ENCODE results near the gene KBTBD3. TPM values are rescaled to one million over a fixed set of nuclear protein-coding genes. Genes with fewer than 3 reads are reported as not detected.
A peak's percentile ranks its signal among the peaks of the same experiment; 100 is the strongest.

The KBTBD3 gene, protein sequence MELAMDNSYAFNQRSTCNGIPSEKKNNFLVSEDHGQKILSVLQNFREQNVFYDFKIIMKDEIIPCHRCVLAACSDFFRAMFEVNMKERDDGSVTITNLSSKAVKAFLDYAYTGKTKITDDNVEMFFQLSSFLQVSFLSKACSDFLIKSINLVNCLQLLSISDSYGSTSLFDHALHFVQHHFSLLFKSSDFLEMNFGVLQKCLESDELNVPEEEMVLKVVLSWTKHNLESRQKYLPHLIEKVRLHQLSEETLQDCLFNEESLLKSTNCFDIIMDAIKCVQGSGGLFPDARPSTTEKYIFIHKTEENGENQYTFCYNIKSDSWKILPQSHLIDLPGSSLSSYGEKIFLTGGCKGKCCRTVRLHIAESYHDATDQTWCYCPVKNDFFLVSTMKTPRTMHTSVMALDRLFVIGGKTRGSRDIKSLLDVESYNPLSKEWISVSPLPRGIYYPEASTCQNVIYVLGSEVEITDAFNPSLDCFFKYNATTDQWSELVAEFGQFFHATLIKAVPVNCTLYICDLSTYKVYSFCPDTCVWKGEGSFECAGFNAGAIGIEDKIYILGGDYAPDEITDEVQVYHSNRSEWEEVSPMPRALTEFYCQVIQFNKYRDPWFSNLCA
- total RNA-seq: 10 to 100 TPM in 1 of 2 experiments, 1 to 10 TPM in 1; 9.2 to 11.6 TPM

DNA sequence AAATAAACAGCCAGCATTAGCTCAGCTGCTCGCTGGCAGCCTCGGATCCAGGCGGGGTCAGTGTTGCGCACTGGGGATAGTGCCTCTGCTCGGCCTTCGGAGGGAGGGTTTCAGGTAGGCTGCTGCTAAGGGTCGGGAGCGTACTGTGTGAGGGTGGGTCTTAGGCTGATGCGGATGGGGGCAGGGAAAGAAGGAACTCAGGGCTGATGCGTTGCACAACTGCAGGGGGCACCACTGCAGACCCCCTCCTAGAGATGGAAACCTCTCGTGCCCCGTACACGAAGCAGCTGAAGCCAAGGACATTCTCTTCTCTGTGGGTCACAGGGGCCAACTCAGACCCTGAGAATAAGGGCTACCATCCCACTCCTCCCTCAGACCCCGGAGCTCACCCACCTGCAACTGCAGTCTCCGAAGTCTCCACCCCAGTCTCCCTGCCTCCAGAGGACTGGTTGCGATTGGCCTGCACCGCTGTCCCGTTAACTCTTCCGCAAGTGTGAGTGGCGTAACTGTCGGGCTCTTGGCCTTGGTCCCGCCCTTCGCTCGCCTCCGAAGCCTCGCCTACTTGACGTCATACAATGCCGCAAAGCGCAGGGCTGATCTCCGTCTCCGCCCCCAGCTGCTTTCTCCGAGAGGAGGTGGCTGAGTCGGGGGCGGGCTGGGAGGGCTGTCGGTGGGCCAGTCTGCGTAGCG is at the start of gene KBTBD3:
KBTBD3 (minus strand) TSS at position 429 of the 690 bp plus-strand sequence. CDS start 18,250 bp downstream, outside the sequence.
- POLR2A ChIA-PET: interaction anchor here (0.6 to 2.2 kb wide), 7 partner anchors 9 to 54 kb away, joined by 3 to 17 read pairs (median 4); partner anchors contain the start of gene MSANTD4
- Mint-ChIP-seq H3K4me1 (peaks cover 47% of the 10 kb centered on the region), H3K9me3 (no peaks in the 10 kb centered on the region), H3K4me3 (peak within 1 kb of the TSS; percentile 91), H3K27ac (peak within 1 kb of the TSS; percentile 91), H3K27me3 (no peaks in the 10 kb centered on the region), H3K36me3 (ENCODE audit: low read depth) (peaks cover 32% of the 10 kb centered on the region)
- CTCF ChIA-PET: interaction anchor here (0.9 to 2.2 kb wide), 11 partner anchors 8 to 57 kb away, joined by 3 to 8 read pairs (median 4); partner anchors contain the start of gene MSANTD4
- DNase-seq: peak; percentile 99

DNA sequence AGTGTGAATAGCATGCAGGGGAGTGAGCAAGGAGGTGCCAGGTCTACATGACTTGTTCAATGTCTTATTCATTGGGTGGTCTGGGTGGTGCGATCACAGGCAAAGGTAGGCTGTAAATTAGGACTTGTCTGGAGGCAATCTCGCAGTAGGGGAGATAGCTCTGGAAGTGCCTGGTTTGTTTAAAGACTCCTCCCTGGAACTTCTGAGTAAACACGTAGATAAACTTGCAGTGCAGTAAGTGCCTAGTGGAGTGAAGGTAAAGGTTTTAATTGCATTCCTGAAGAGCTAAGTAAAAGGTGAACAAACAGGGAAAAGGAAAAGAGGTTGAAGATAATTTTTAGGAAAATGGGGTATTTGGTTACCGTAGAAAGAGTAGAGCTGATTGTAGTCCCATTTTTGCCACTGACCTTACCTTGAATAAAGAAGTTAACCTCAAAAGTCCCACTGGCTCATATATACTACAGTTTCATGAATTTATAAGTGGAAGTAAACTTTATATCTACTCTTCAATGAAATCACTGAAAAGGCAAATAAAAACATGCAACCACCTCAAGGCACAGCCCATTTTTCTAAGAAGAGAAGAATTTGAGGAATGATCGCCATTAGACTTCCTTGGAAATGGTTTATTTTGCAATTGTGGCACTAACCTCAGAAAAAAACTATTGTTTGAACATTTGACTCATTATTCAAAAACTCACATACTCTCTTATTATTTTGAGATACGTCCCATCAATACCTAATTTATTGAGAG is 44.6 kb upstream of the KBTBD3 start:
- H3K27ac Mint-ChIP-seq: no peak overlapping the region
- H3K9me3 Mint-ChIP-seq: no peaks in the 10 kb centered on the region
- POLR2A ChIA-PET: no interaction called here
- H3K4me1 Mint-ChIP-seq: no peaks in the 10 kb centered on the region
- DNase-seq: no peak
- H3K36me3 Mint-ChIP-seq (ENCODE audit: low read depth): no peaks in the 10 kb centered on the region
- CTCF ChIA-PET: no interaction called here
- H3K4me3 Mint-ChIP-seq: no peak overlapping the region
- peaks cover 7% of the 10 kb centered on the region for H3K27me3 Mint-ChIP-seq

DNA sequence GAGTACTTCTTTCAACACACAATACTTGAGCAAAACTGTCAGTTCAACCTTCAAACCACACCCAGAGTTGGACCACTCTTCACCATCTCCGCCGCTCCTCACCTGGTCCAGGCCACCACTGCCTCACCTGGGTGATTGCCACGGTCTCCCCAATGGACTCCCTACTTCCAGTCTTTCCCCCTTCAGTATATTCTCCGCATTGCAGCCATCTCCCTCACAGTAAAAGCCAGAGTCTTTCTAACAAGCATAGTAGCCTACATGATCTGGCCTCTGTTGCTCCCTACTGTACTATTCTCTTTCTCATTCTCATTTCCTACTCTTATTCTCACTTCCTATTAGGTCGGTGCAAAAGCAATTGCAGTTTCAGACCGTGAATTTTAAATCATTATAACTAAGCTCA is 28.8 kb upstream of the KBTBD3 start:
- H3K4me1 Mint-ChIP-seq: no peaks in the 10 kb centered on the region
- H3K9me3 Mint-ChIP-seq: no peaks in the 10 kb centered on the region
- CTCF ChIA-PET: no interaction called here
- no peak overlapping the region for H3K4me3 Mint-ChIP-seq
- no peaks in the 10 kb centered on the region for H3K27me3 Mint-ChIP-seq
- H3K27ac Mint-ChIP-seq: no peak overlapping the region
- no peak for DNase-seq
- POLR2A ChIA-PET: no interaction called here
- H3K36me3 Mint-ChIP-seq (ENCODE audit: low read depth): no peaks in the 10 kb centered on the region

DNA sequence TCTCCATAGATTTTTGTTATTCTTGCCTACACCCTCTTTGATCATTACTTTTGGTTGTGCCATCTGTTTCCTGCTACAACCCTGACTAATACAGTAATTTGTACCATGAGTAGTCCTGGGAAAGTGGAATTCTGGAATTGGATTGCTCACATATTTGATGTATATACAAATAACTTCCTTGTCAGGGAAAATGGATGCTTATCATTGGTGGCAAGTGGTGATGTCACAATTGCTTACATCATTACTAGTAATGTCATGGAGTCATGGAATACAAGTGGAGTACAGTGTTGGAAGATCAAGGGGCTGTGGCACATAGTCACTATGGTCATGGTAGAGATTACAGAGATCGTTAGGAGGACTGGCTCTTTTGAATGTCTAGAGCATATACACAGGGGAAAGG is 24.7 kb upstream of the KBTBD3 start:
- H3K4me3 Mint-ChIP-seq: no peak overlapping the region
- DNase-seq: no peak
- no peaks in the 10 kb centered on the region for H3K4me1 Mint-ChIP-seq
- peaks cover 16% of the 10 kb centered on the region for H3K36me3 Mint-ChIP-seq (ENCODE audit: low read depth)
- ChIA-PET POLR2A (no interaction called here), CTCF (no interaction called here)
- no peak overlapping the region for H3K27ac Mint-ChIP-seq
- H3K9me3 Mint-ChIP-seq: no peaks in the 10 kb centered on the region
- no peaks in the 10 kb centered on the region for H3K27me3 Mint-ChIP-seq

DNA sequence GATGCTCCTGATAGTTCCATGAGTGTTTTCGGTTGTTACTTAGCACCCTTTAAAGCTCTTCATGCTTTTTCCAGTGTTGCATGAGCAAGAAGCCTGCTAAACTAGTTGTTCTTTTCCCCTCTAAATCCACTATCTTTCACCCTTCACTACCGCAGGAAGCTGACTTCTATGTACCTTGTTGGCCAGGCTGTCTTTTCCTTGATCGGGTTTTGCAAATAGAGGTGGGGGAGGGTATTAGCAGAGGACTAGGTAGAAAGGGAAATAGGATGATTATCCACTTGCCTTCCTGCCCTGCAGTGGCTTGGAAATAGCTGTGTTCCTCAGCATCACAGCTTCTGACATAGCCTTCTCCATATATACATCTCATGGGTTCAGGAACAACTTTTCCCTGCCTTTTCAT is 24.2 kb upstream of the KBTBD3 start:
- ChIA-PET POLR2A (no interaction called here), CTCF (no interaction called here)
- DNase-seq: no peak
- Mint-ChIP-seq H3K36me3 (ENCODE audit: low read depth) (peaks cover 21% of the 10 kb centered on the region), H3K4me1 (no peaks in the 10 kb centered on the region), H3K4me3 (no peak overlapping the region), H3K27ac (no peak overlapping the region), H3K9me3 (no peaks in the 10 kb centered on the region), H3K27me3 (no peaks in the 10 kb centered on the region)

DNA sequence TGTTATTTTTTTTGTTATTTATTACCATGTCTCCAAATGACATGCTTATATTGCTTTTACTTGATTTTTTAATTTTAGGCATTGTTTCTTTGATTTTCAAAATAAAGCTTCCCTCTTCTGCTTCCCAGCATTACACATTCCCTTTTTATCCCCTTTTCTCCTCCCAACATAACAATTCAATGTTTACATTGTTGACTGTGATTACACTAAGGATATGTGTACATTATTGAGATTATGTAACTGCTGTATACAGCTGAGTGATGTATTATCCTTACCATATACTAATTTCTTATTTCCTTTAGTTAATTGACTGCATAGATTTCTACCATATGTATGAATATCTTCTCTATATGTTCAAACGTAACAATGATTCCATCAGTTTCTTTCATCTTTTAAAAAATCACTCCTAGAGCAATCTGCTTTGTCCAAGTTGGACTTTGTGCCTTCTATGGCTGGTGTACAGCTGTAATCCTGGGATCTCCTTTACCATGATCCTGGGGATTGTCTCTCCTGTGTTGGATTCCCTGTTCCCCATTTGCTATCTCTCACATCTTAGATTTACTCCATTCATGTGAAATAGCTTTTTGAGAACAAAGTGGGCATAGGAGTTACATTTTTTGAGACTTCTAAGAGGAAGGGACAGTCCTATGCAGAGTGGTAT is 21.9 kb upstream of the KBTBD3 start:
- no peaks in the 10 kb centered on the region for H3K27me3 Mint-ChIP-seq
- H3K36me3 Mint-ChIP-seq (ENCODE audit: low read depth): peaks cover 31% of the 10 kb centered on the region
- no peak for DNase-seq
- no peaks in the 10 kb centered on the region for H3K9me3 Mint-ChIP-seq
- ChIA-PET CTCF (no interaction called here), POLR2A (no interaction called here)
- no peaks in the 10 kb centered on the region for H3K4me1 Mint-ChIP-seq
- no peak overlapping the region for H3K4me3 Mint-ChIP-seq
- H3K27ac Mint-ChIP-seq: no peak overlapping the region

DNA sequence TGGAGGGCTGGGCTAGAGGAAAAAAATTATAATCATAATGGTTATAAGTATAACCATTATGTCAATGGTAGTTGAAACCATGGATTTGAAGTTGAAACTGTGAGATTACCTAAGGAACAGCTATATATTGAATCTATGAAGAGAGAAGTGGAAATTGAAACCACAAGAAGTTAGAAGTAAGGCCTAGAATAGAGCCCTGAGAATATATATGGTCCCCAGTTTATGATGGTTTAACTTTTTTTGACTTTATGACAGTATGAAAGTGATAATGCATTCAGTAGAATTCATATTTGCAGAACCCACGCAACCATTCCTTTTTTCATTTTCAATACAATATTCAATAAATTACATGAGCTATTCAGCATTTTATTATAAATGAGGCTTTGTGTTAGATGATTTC is 15.3 kb upstream of the KBTBD3 start:
- ChIA-PET CTCF (no interaction called here), POLR2A (interaction anchor here (2.0 kb wide), 1 partner anchor 16 kb away, joined by 8 read pairs; the partner anchor contains the start of genes AASDHPPT and KBTBD3)
- Mint-ChIP-seq H3K27me3 (no peaks in the 10 kb centered on the region), H3K9me3 (no peaks in the 10 kb centered on the region), H3K27ac (no peak overlapping the region), H3K4me3 (no peak overlapping the region), H3K36me3 (ENCODE audit: low read depth) (peaks cover 42% of the 10 kb centered on the region), H3K4me1 (peaks cover 27% of the 10 kb centered on the region)
- no peak for DNase-seq

DNA sequence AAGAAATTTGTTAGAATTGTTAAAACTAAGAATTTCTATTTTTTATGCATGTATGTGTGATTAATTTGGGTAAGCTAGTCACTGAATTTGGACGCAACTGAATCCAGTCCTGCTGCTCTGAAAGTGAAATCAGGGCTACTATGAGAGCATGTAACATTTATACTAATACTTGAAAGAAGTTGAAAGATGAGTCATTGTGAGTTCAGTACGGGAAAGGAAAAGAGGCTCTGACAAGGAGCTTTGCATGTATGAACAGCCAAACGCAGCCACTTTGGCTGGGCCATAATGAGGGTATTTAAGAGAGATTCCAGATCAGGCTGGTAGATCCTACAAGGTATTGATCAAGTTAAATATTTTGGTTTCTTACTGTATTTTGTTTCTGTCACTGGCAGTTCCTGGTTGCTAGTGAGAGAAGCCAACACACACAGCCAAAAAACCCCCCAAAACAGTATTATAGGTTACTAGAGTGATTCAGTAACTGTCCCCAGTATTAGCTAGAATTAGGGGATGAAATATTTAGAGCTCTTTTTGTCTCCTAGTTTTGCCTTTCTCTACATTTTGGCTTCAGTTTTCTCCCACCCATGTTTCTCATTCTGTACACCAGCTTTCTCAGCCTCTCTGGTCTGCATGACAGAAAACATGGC is 14.5 kb upstream of the KBTBD3 start:
- peaks cover 27% of the 10 kb centered on the region for H3K4me1 Mint-ChIP-seq
- ChIA-PET CTCF (interaction anchor here (1.1 kb wide), 1 partner anchor 102 kb away, joined by 3 read pairs; no protein-coding TSS in a partner anchor), POLR2A (interaction anchor here (2.0 kb wide), 1 partner anchor 15 kb away, joined by 8 read pairs; the partner anchor contains the start of genes AASDHPPT and KBTBD3)
- no peak overlapping the region for H3K4me3 Mint-ChIP-seq
- H3K9me3 Mint-ChIP-seq: no peaks in the 10 kb centered on the region
- no peaks in the 10 kb centered on the region for H3K27me3 Mint-ChIP-seq
- no peak for DNase-seq
- H3K36me3 Mint-ChIP-seq (ENCODE audit: low read depth): peaks cover 35% of the 10 kb centered on the region
- no peak overlapping the region for H3K27ac Mint-ChIP-seq

DNA sequence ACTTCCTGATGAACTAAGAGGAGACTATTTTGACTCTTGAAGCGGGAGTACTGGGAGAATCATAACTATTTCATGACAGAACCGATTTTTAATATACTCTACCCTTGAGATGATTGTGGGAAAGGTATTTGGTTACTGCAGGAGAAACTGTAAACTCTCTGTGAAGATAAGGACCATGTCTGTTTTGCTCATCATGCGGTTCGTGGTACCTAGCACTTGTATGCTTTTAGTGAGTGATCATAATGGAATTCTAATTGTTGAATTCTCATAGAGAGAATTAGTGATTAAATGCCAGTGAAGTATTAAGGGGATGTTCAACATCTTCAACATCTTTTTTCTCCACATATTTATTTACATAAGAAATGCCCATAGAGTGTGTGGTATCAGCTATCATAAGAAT is 11.7 kb upstream of the KBTBD3 start:
- Mint-ChIP-seq H3K4me3 (no peak overlapping the region), H3K4me1 (peaks cover 31% of the 10 kb centered on the region), H3K9me3 (no peaks in the 10 kb centered on the region), H3K36me3 (ENCODE audit: low read depth) (peaks cover 27% of the 10 kb centered on the region), H3K27ac (no peak overlapping the region), H3K27me3 (no peaks in the 10 kb centered on the region)
- ChIA-PET CTCF (interaction anchor here (0.8 kb wide), 1 partner anchor 12 kb away, joined by 3 read pairs; the partner anchor contains the start of genes AASDHPPT and KBTBD3), POLR2A (no interaction called here)
- no peak for DNase-seq

DNA sequence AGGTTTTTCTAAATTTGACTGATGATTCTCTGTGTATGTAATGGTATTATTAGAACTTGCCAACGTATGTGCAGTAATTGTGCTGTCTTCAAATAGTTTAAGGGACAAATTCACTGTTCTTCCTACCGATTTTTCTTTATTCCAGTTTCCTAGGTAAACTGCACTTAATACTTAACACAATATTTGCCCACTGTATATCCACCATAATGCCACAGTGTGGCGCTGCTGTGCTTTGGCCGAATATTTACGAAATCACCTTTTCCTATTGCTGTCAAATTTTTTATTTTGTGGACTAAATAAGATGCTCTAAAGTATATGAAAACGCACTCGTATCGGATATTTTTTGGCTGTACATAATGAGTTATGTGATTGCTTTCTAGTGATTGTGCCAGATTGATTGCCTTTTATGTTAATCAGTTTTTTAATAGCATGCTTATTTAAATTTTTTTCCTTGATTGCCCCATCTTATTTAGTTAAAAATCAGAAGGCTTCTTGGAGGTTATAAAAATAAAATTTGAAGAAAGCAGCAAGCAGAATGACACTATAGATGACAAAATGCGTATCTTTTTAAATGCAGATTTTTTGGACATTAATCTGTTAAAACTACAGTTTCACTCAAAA is 10.8 kb upstream of the KBTBD3 start:
- POLR2A ChIA-PET: no interaction called here
- Mint-ChIP-seq H3K4me1 (peaks cover 31% of the 10 kb centered on the region), H3K9me3 (no peaks in the 10 kb centered on the region), H3K27ac (no peak overlapping the region), H3K36me3 (ENCODE audit: low read depth) (peaks cover 27% of the 10 kb centered on the region), H3K27me3 (no peaks in the 10 kb centered on the region), H3K4me3 (no peak overlapping the region)
- DNase-seq: peak; percentile 54
- CTCF ChIA-PET: interaction anchor here (0.8 to 1.3 kb wide), 4 partner anchors 9 to 22 kb away, joined by 3 to 8 read pairs (median 5); partner anchors contain the start of genes AASDHPPT and KBTBD3

DNA sequence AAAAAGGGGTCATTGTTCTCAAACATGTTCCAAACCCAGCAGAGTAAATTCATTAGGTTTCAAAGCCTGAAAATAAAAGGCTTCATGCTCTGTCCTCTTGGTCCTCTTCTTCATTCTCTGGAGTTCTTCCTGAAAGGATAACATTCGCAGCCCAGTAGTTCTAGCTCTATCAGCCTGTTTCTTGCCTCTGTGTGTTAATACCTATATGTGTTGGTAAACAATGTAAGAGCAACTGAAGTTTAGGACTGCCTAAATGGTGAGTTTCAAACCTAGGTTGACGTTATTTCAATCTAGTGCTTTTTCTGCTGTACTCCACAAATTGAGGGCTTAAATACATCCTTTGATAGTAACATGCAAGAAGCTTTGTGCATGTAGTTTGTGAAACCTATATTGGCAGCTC is 9.7 kb upstream of the KBTBD3 start:
- H3K4me3 Mint-ChIP-seq: no peak overlapping the region
- no peak overlapping the region for H3K27ac Mint-ChIP-seq
- CTCF ChIA-PET: interaction anchor here (1.1 to 1.3 kb wide), 3 partner anchors 8 to 20 kb away, joined by 3 to 8 read pairs (median 7); partner anchors contain the start of genes AASDHPPT and KBTBD3
- H3K36me3 Mint-ChIP-seq (ENCODE audit: low read depth): peaks cover 22% of the 10 kb centered on the region
- POLR2A ChIA-PET: interaction anchor here (1.4 kb wide), 1 partner anchor 9 kb away, joined by 6 read pairs; the partner anchor contains the start of genes AASDHPPT and KBTBD3
- H3K9me3 Mint-ChIP-seq: no peaks in the 10 kb centered on the region
- H3K4me1 Mint-ChIP-seq: peaks cover 29% of the 10 kb centered on the region
- DNase-seq: no peak
- H3K27me3 Mint-ChIP-seq: no peaks in the 10 kb centered on the region
